ENCODE measurements around the gene MALRD1. TPM values are rescaled to one million over a fixed set of nuclear protein-coding genes. Genes with fewer than 3 reads are reported as not detected.

The MALRD1 gene
- total and polyA plus RNA-seq, 2 donors (not counting 1 experiment from before 2014, with no cell fraction given) = 0.62 to 1.7 TPM

GRCh38 chr10:19071946-19072345 lies 23.3 kb downstream of the MALRD1 start:
- no peaks in the 10 kb centered on the region for H3K79me2 ChIP-seq (ENCODE audit: control insufficient read depth, insufficient read depth, low read length)
- no peak overlapping the region for H3K4me3 ChIP-seq (replicated peaks in 1 of 4; ENCODE audit: control extremely low read depth in 1 of 4, insufficient read depth in 1 of 4, low read depth in 3 of 4, low read length in 4 of 4)
- H3K27ac ChIP-seq (ENCODE audit: insufficient read depth, low read length) = no peak overlapping the region

GRCh38 chr10:19077276-19077675 lies 28.7 kb downstream of the MALRD1 start:
- Histone ChIP-seq H3K9me3 (ENCODE audit: control insufficient read depth, insufficient read depth, low read depth, low read length) (no peaks in the 10 kb centered on the region), H4K20me1 (ENCODE audit: control insufficient read depth, extremely low read depth, insufficient read depth, low read length) (no peaks in the 10 kb centered on the region), H3K36me3 (ENCODE audit: control insufficient read depth, insufficient read depth, low read length) (no peaks in the 10 kb centered on the region), H3K27ac (ENCODE audit: insufficient read depth, low read length) (no peak overlapping the region), H3K4me2 (ENCODE audit: extremely low read depth, insufficient read depth, low read length) (no peak overlapping the region), H3K4me1 (ENCODE audit: control insufficient read depth, extremely low read depth, insufficient read depth, low read length) (no peaks in the 10 kb centered on the region), H3K9ac (ENCODE audit: insufficient read depth, low read length) (no peak overlapping the region), H3K79me2 (ENCODE audit: control insufficient read depth, insufficient read depth, low read length) (no peaks in the 10 kb centered on the region), H3K4me3 (replicated peaks in 1 of 4; ENCODE audit: control extremely low read depth in 1 of 4, insufficient read depth in 1 of 4, low read depth in 3 of 4, low read length in 4 of 4) (no peak overlapping the region), H3K27me3 (ENCODE audit: control insufficient read depth, insufficient read depth, low read length) (no peaks in the 10 kb centered on the region), H2AFZ (ENCODE audit: low read length) (no peak overlapping the region)
- TF ChIP-seq EZH2 (IDR thresholded peaks at IDR 0.05; ENCODE audit: low read length, missing control alignments) (no peak), CTCF (conservative IDR thresholded peaks at IDR 0.05 in 1 of 2, IDR thresholded peaks at IDR 0.05 in 1 of 2; ENCODE audit: low read depth in 1 of 2, low read length in 2 of 2) (no peak)
- peak; percentile 3 to 30 for DNase-seq (ENCODE audit: low read depth in 2 of 2)

More at GRCh38 chr10:19071946-19072345, 23.3 kb downstream of the MALRD1 start:
- peak in 1 of 2 donors; percentile 4 for DNase-seq (ENCODE audit: low read depth in 2 of 2)
- no peaks in the 10 kb centered on the region for H3K36me3 ChIP-seq (ENCODE audit: control insufficient read depth, insufficient read depth, low read length)
- no peak overlapping the region for H2AFZ ChIP-seq (ENCODE audit: low read length)
- no peak overlapping the region for H3K4me2 ChIP-seq (ENCODE audit: extremely low read depth, insufficient read depth, low read length)
- TF ChIP-seq EZH2 (IDR thresholded peaks at IDR 0.05; ENCODE audit: low read length, missing control alignments) (no peak), CTCF (conservative IDR thresholded peaks at IDR 0.05 in 1 of 2, IDR thresholded peaks at IDR 0.05 in 1 of 2; ENCODE audit: low read depth in 1 of 2, low read length in 2 of 2) (no peak)
- H3K27me3 ChIP-seq (ENCODE audit: control insufficient read depth, insufficient read depth, low read length) = no peaks in the 10 kb centered on the region
- H3K4me1 ChIP-seq (ENCODE audit: control insufficient read depth, extremely low read depth, insufficient read depth, low read length) = no peaks in the 10 kb centered on the region
- no peak overlapping the region for H3K9ac ChIP-seq (ENCODE audit: insufficient read depth, low read length)
- H3K9me3 ChIP-seq (ENCODE audit: control insufficient read depth, insufficient read depth, low read depth, low read length) = no peaks in the 10 kb centered on the region
- no peaks in the 10 kb centered on the region for H4K20me1 ChIP-seq (ENCODE audit: control insufficient read depth, extremely low read depth, insufficient read depth, low read length)

GRCh38 chr10:19096501-19097073 lies 48.0 kb downstream of the MALRD1 start:
- H3K9ac ChIP-seq (ENCODE audit: insufficient read depth, low read length) = no peak overlapping the region
- H3K9me3 ChIP-seq (ENCODE audit: control insufficient read depth, insufficient read depth, low read depth, low read length) = no peaks in the 10 kb centered on the region
- H3K27ac ChIP-seq (ENCODE audit: insufficient read depth, low read length) = no peak overlapping the region
- no peaks in the 10 kb centered on the region for H3K36me3 ChIP-seq (ENCODE audit: control insufficient read depth, insufficient read depth, low read length)
- no peak for DNase-seq (ENCODE audit: low read depth in 2 of 2)
- no peaks in the 10 kb centered on the region for H3K4me1 ChIP-seq (ENCODE audit: control insufficient read depth, extremely low read depth, insufficient read depth, low read length)
- no peak overlapping the region for H2AFZ ChIP-seq (ENCODE audit: low read length)
- no peaks in the 10 kb centered on the region for H4K20me1 ChIP-seq (ENCODE audit: control insufficient read depth, extremely low read depth, insufficient read depth, low read length)
- H3K27me3 ChIP-seq (ENCODE audit: control insufficient read depth, insufficient read depth, low read length) = no peaks in the 10 kb centered on the region
- no peak overlapping the region for H3K4me3 ChIP-seq (replicated peaks in 1 of 4; ENCODE audit: control extremely low read depth in 1 of 4, insufficient read depth in 1 of 4, low read depth in 3 of 4, low read length in 4 of 4)
- H3K4me2 ChIP-seq (ENCODE audit: extremely low read depth, insufficient read depth, low read length) = no peak overlapping the region
- H3K79me2 ChIP-seq (ENCODE audit: control insufficient read depth, insufficient read depth, low read length) = no peaks in the 10 kb centered on the region
- TF ChIP-seq EZH2 (IDR thresholded peaks at IDR 0.05; ENCODE audit: low read length, missing control alignments) = no peak
- TF ChIP-seq CTCF (conservative IDR thresholded peaks at IDR 0.05 in 1 of 2, IDR thresholded peaks at IDR 0.05 in 1 of 2; ENCODE audit: low read depth in 1 of 2, low read length in 2 of 2) = no peak

Data from fibroblast of lung (primary cell).